ENCODE results near the gene CYSLTR2.

DNA sequence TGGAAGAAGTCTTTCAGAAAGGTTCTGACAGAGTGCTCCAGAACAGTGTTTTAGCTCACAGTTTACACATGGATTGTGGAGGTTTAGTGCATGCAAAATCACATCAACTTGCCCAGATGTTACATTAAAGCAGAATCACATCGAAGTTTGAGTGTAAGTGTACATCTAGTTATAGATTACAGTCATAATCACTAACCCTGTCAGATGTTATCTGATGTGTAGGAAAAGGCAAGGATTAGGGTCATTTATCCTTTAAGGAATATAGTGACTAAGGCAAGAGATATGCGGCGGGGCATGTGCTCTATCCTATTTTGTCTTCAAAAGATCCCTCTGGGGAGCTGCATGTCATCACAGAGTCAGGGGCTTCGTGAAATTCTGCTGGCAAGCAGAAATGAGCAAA, 66.9 kb downstream of the CYSLTR2 start:
- no peak for TF ChIP-seq CTCF (IDR thresholded peaks at IDR 0.05)
- no peak for TF ChIP-seq POLR2A (IDR thresholded peaks at IDR 0.05)

All from adrenal gland (tissue), 5 donors.